OCI-LY7 (cell line): ENCODE measurements around the gene TRA2B. TPM values are rescaled to one million over a fixed set of nuclear protein-coding genes. Genes with fewer than 3 reads are reported as not detected.
A peak's percentile ranks its signal among the peaks of the same experiment; 100 is the strongest.

ENCODE experiments used
- BruUV-seq: library from RNA; stranded (reverse); fragments of 400-500 nt; replicated peaks from 2 replicates; lab custom pipeline; 2021; lab: Mats Ljungman, UMichigan
- CTCF ChIA-PET: fragments of 300-600 bp; sonication (Branson Sonifier 250); formaldehyde crosslinking; loops from one replicate; lab custom pipeline; 2022; ENCODE audit warnings: antibody characterized with exemption; ENCODE audit not compliant: unreplicated experiment; lab: Charles Lee
- POLR2A ChIA-PET: fragments of 300-600 bp; sonication (Branson Sonifier 250); formaldehyde crosslinking; loops from one replicate; lab custom pipeline; 2022; ENCODE audit warnings: antibody characterized with exemption; lab: Charles Lee
- DNase-seq: peaks from one replicate; pipeline ENCODE4 v3.0.0-alpha.2; 2015; ENCODE audit warnings: low spot score
- H2AFZ ChIP-seq: fragments of 200-600 bp; sonication (generic), shearing (Covaris generic); 2 replicates; pipeline ENCODE4 v1.6.1; 2014; ENCODE audit warnings: mild to moderate bottlenecking, antibody characterized with exemption, low read length, moderate library complexity
- H3K27ac ChIP-seq: fragments of 200-600 bp; sonication (generic); 2 replicates; pipeline ENCODE4 v1.5.1; 2014; ENCODE audit warnings: mixed run types, low read depth, mild to moderate bottlenecking, moderate library complexity, low read length, inconsistent platforms; ENCODE audit not compliant: poor library complexity, severe bottlenecking
- H3K36me3 ChIP-seq: fragments of 200-600 bp; sonication (generic); 2 replicates; pipeline ENCODE4 v1.6.1; 2014; ENCODE audit warnings: mild to moderate bottlenecking, antibody characterized with exemption, low read length, moderate library complexity, mixed read lengths; ENCODE audit not compliant: insufficient read depth
- H3K4me1 ChIP-seq: fragments of 200-600 bp; sonication (generic); 2 replicates; pipeline ENCODE4 v1.5.1; 2014; ENCODE audit warnings: mild to moderate bottlenecking, low read length; ENCODE audit not compliant: insufficient read depth, poor library complexity, severe bottlenecking
- H3K4me2 ChIP-seq: fragments of 200-600 bp; sonication (generic); 2 replicates; pipeline ENCODE4 v1.6.1; 2014; ENCODE audit warnings: mild to moderate bottlenecking, low read length
- H3K4me3 ChIP-seq: fragments of 200-600 bp; sonication (generic); 2 replicates; pipeline ENCODE4 v1.5.1; 2014; ENCODE audit warnings: mild to moderate bottlenecking, low read depth, low read length; ENCODE audit not compliant: poor library complexity, severe bottlenecking
- H3K79me2 ChIP-seq: fragments of 200-600 bp; sonication (generic); 2 replicates; pipeline ENCODE4 v1.6.1; 2016; ENCODE audit warnings: low read depth, mild to moderate bottlenecking, low read length, moderate library complexity, mixed read lengths; ENCODE audit not compliant: insufficient read depth
- H3K9me2 ChIP-seq: fragments of 200-600 bp; sonication (generic); 2 replicates; pipeline ENCODE4 v1.6.1; 2016; ENCODE audit warnings: mild to moderate bottlenecking, low read length, mixed read lengths; ENCODE audit not compliant: insufficient read depth
- H3K9me3 ChIP-seq: fragments of 200-600 bp; sonication (generic); 2 replicates; pipeline ENCODE4 v1.6.1; 2014; ENCODE audit warnings: mild to moderate bottlenecking, mixed run types, low read length, mixed read lengths
- H4K20me1 ChIP-seq: fragments of 200-600 bp; sonication (generic); 2 replicates; pipeline ENCODE4 v1.6.1; 2014; ENCODE audit warnings: mild to moderate bottlenecking, antibody characterized with exemption, low read length, moderate library complexity, mixed read lengths; ENCODE audit not compliant: insufficient read depth
- CTCF ChIP-seq: fragments of 200-600 bp; sonication (generic); conservative IDR thresholded peaks from 2 replicates; pipeline ENCODE4 v1.5.1; 2014; ENCODE audit warnings: mild to moderate bottlenecking, antibody characterized with exemption, low read length, moderate library complexity, mixed read lengths
- EZH2phosphoT487 ChIP-seq: fragments of 200-600 bp; sonication (generic); IDR thresholded peaks from 2 replicates; pipeline ENCODE4 v1.6.1; 2018; ENCODE audit warnings: low read depth, borderline replicate concordance, mild to moderate bottlenecking, mixed run types, antibody characterized with exemption, low read length, moderate library complexity, mixed read lengths
- intact Hi-C: fragments of 100-400 bp; cut with micrococcal nuclease; formaldehyde crosslinking; loops from one replicate; pipeline ENCODE4 v1.10.0; 2022; ENCODE audit not compliant: unreplicated experiment
- total RNA-seq, 2 experiments: library from RNA; depleted of rRNA in 1 of 2; stranded (reverse); fragments of >200 nt in 1 of 2; shearing (Covaris generic) in 1 of 2; gene quantifications; 2 replicates each; pipeline ENCODE4 v1.2.3, GENCODE V29; 2014 to 2022

TRA2B gene
- total RNA-seq, 2 experiments from 2014 or later: 325 to 349 TPM

- Histone ChIP-seq H3K9me2 (no peaks in the 10 kb centered on the region), H3K27ac (no peak overlapping the region), H3K79me2 (no peaks in the 10 kb centered on the region), H3K9me3 (no peaks in the 10 kb centered on the region), H3K4me3 (no peak overlapping the region), H3K36me3 (no peaks in the 10 kb centered on the region), H3K4me1 (no peaks in the 10 kb centered on the region), H3K4me2 (no peak overlapping the region), H4K20me1 (no peaks in the 10 kb centered on the region), H2AFZ (no peak overlapping the region)
- TF ChIP-seq CTCF (no peak), EZH2phosphoT487 (no peak)
- ChIA-PET POLR2A (interaction anchor here (0.6 to 1.8 kb wide), 3 partner anchors 12 to 1320 kb away, joined by 4 read pairs; no protein-coding TSS in a partner anchor), CTCF (no interaction called here)
- no peak for DNase-seq
- BruUV-seq: no TSS peak
- intact Hi-C loops: no loop called here
These were observed 27.7 kb upstream of the TRA2B start for GRCh38 chr3:185965496-185965895.

GRCh38 chr3:185961675-185962232 is 23.9 kb upstream of the TRA2B start:
- Histone ChIP-seq H3K36me3 (no peaks in the 10 kb centered on the region), H3K27ac (no peak overlapping the region), H3K4me2 (no peak overlapping the region), H3K4me1 (no peaks in the 10 kb centered on the region), H3K9me3 (no peaks in the 10 kb centered on the region), H4K20me1 (no peaks in the 10 kb centered on the region), H3K79me2 (no peaks in the 10 kb centered on the region), H3K9me2 (no peaks in the 10 kb centered on the region), H2AFZ (no peak overlapping the region), H3K4me3 (no peak overlapping the region)
- intact Hi-C loops: no loop called here
- no TSS peak for BruUV-seq
- TF ChIP-seq CTCF: no peak
- TF ChIP-seq EZH2phosphoT487: no peak
- POLR2A ChIA-PET: interaction anchor here (0.7 to 1.0 kb wide), 2 partner anchors 18 to 896 kb away, joined by 3 read pairs; no protein-coding TSS in a partner anchor
- no peak for DNase-seq
- CTCF ChIA-PET: no interaction called here

GRCh38 chr3:185960522-185961288 is 22.9 kb upstream of the TRA2B start:
- intact Hi-C loops: no loop called here
- no peaks in the 10 kb centered on the region for H4K20me1 ChIP-seq
- H2AFZ ChIP-seq: 0 out of 2 replicates have a peak overlapping the region, but pooled peaks have one; percentile 36
- DNase-seq: no peak
- H3K27ac ChIP-seq: no peak overlapping the region
- POLR2A ChIA-PET: interaction anchor here (0.6 kb wide), 1 partner anchor 16 kb away, joined by 5 read pairs; no protein-coding TSS in a partner anchor
- no peaks in the 10 kb centered on the region for H3K4me1 ChIP-seq
- H3K9me3 ChIP-seq: no peaks in the 10 kb centered on the region
- TF ChIP-seq CTCF: no peak
- H3K9me2 ChIP-seq: no peaks in the 10 kb centered on the region
- H3K4me2 ChIP-seq: no peak overlapping the region
- BruUV-seq: no TSS peak
- CTCF ChIA-PET: no interaction called here
- H3K4me3 ChIP-seq: no peak overlapping the region
- no peaks in the 10 kb centered on the region for H3K36me3 ChIP-seq
- no peaks in the 10 kb centered on the region for H3K79me2 ChIP-seq
